Endothelial cell of umbilical vein (primary cell): ENCODE data around the gene ZNF184. TPM values are rescaled to one million over a fixed set of nuclear protein-coding genes. Genes with fewer than 3 reads are reported as not detected.

Source experiments
- BruUV-seq: library from RNA; stranded (reverse); fragments of 400-500 nt; replicated peaks from 2 replicates; lab custom pipeline; 2021; lab: Mats Ljungman, UMichigan
- CTCF ChIA-PET: fragments of 300-600, 350-600 bp; sonication (Branson Sonifier 250); formaldehyde crosslinking; loops from one replicate; lab custom pipeline; 2021; ENCODE audit warnings: antibody characterized with exemption, inconsistent platforms; lab: Charles Lee
- POLR2A ChIA-PET: fragments of 300-600, 350-600 bp; sonication (Branson Sonifier 250); formaldehyde crosslinking; loops from one replicate; lab custom pipeline; 2021; ENCODE audit warnings: antibody characterized with exemption, inconsistent platforms; lab: Charles Lee
- DNase-seq: peaks from one replicate; pipeline ENCODE4 v3.0.0-alpha.2; 2011; ENCODE audit warnings: low read depth, low spot score
- FAIRE-seq: peaks from 2 replicates; lab custom pipeline; 2011; peaks lifted over from hg19 to GRCh38; lab: Jason Lieb, UNC
- H2AFZ ChIP-seq: 2 replicates; pipeline ENCODE4 v1.6.0; 2012; ENCODE audit warnings: low read depth, low read length, control low read depth, inconsistent platforms
- H3K27ac ChIP-seq: 2 replicates; pipeline ENCODE4 v1.5.1; 2011; ENCODE audit warnings: low read depth, mild to moderate bottlenecking, control low read depth, low read length, moderate library complexity; ENCODE audit not compliant: insufficient read depth
- H3K27me3 ChIP-seq, 2 experiments: 2 replicates each; pipeline versions ENCODE4 v1.6.0 to v1.6.1; 2011; ENCODE audit warnings: low read length in 2 of 2, mixed read lengths in 1 of 2; ENCODE audit not compliant: control insufficient read depth in 2 of 2, insufficient read depth in 2 of 2
- H3K36me3 ChIP-seq, 2 experiments: 2 replicates in 1 of 2; 3 replicates in 1 of 2; pipeline ENCODE4 v1.5.1; 2011; ENCODE audit warnings: low read length in 2 of 2, mild to moderate bottlenecking in 1 of 2, moderate library complexity in 1 of 2; ENCODE audit not compliant: control insufficient read depth in 2 of 2, insufficient read depth in 2 of 2; ENCODE audit errors: extremely low read depth in 1 of 2
- H3K4me1 ChIP-seq: 3 replicates; pipeline ENCODE4 v1.5.1; 2011; ENCODE audit warnings: mild to moderate bottlenecking, low read length; ENCODE audit not compliant: control insufficient read depth, insufficient read depth; ENCODE audit errors: extremely low read depth
- H3K4me2 ChIP-seq: 2 replicates; pipeline ENCODE4 v1.6.1; 2011; ENCODE audit warnings: low read length, control low read depth, mixed read lengths; ENCODE audit not compliant: insufficient read depth
- H3K4me3 ChIP-seq, 3 experiments: fragments of 200-600 bp in 1 of 3; sonication (generic), shearing (Covaris generic) in 1 of 3; replicated peaks in 1 of 3; 2 replicates each; pipeline ENCODE4 v1.5.1; 2011 to 2016; ENCODE audit warnings: control low read depth in 3 of 3, low read length in 3 of 3, mild to moderate bottlenecking in 2 of 3, inconsistent platforms in 1 of 3, low read depth in 1 of 3, moderate library complexity in 1 of 3; ENCODE audit not compliant: insufficient read depth in 1 of 3
- H3K79me2 ChIP-seq: 2 replicates; pipeline ENCODE4 v1.6.0; 2012; ENCODE audit warnings: low read length, inconsistent platforms; ENCODE audit not compliant: control insufficient read depth, insufficient read depth
- H3K9ac ChIP-seq: replicated peaks from 2 replicates; pipeline ENCODE3; 2011; ENCODE audit warnings: low read length, control low read depth; ENCODE audit not compliant: insufficient read depth; ENCODE audit errors: extremely low read depth
- H3K9me1 ChIP-seq: replicated peaks from 3 replicates; pipeline ENCODE4 v1.6.0; 2011; ENCODE audit warnings: mild to moderate bottlenecking, low read length; ENCODE audit not compliant: control insufficient read depth, insufficient read depth; ENCODE audit errors: extremely low read depth
- H3K9me3 ChIP-seq: replicated peaks from 2 replicates; pipeline ENCODE4 v1.5.1; 2012; ENCODE audit warnings: low read length, inconsistent platforms; ENCODE audit not compliant: control insufficient read depth, insufficient read depth
- H4K20me1 ChIP-seq: replicated peaks from 2 replicates; pipeline ENCODE3; 2011; ENCODE audit warnings: mild to moderate bottlenecking, low read length; ENCODE audit not compliant: control insufficient read depth, insufficient read depth; ENCODE audit errors: extremely low read depth
- EZH2 ChIP-seq: IDR thresholded peaks from 2 replicates; pipeline ENCODE4 v1.6.1; 2012; ENCODE audit warnings: borderline replicate concordance, low read depth, mild to moderate bottlenecking, moderate library complexity, low read length, inconsistent platforms; ENCODE audit not compliant: severe bottlenecking
- FOS ChIP-seq: IDR thresholded peaks from 2 replicates; pipeline ENCODE4 v1.6.1; 2011; ENCODE audit warnings: mild to moderate bottlenecking, low read length, moderate library complexity, borderline replicate concordance; ENCODE audit not compliant: insufficient read depth
- GATA2 ChIP-seq: IDR thresholded peaks from 2 replicates; pipeline ENCODE4 v1.7.0; 2011; ENCODE audit warnings: low read depth, mild to moderate bottlenecking, moderate library complexity, mixed read lengths, low read length; ENCODE audit not compliant: insufficient read length, insufficient read depth
- JUN ChIP-seq: IDR thresholded peaks from 2 replicates; pipeline ENCODE4 v1.6.1; 2011; ENCODE audit warnings: borderline replicate concordance, low read depth; ENCODE audit not compliant: insufficient read length, insufficient read depth
- MYC ChIP-seq: IDR thresholded peaks from one replicate; pipeline ENCODE4 v1.6.1; 2011; ENCODE audit warnings: mild to moderate bottlenecking, low read depth, low read length
- POLR2A ChIP-seq: IDR thresholded peaks from 2 replicates; pipeline ENCODE4 v1.6.1; 2012; ENCODE audit warnings: low read depth, mild to moderate bottlenecking, control low read depth, low read length
- POLR2AphosphoS5 ChIP-seq: IDR thresholded peaks from 2 replicates; pipeline ENCODE4 v1.6.1; 2012; ENCODE audit warnings: low read depth, mild to moderate bottlenecking, control low read depth, low read length, moderate library complexity; ENCODE audit not compliant: insufficient read depth
- dilution Hi-C: fragments of 300-500 bp; cut with MboI; formaldehyde crosslinking; loops from one replicate; pipeline ENCODE4 v1.15.0; 2019; ENCODE audit warnings: low sequenced_read_pairs; ENCODE audit not compliant: extremely low pct_ligation_motif_present
- intact Hi-C: fragments of 100-400 bp; cut with micrococcal nuclease; formaldehyde crosslinking; loops from one replicate; pipeline ENCODE4 v1.10.0; 2022
- polyA plus RNA-seq, 4 experiments: library from polyadenylated mRNA; depleted of rRNA in 3 of 4; stranded (reverse) in 3 of 4; unstranded in 1 of 4; fragments of >200 nt; gene quantifications; 2 replicates each; pipeline versions ENCODE4 v1.2.1 to v1.2.3, GENCODE V29; 2011 to 2012; ENCODE audit warnings: missing spikeins in 1 of 4
- total RNA-seq: library from RNA; stranded (reverse); gene quantifications from 2 replicates; pipeline ENCODE4 v1.2.3, GENCODE V29; 2021
- TF ChIP-seq, protein P1 (sequence below), 2 donors: IDR thresholded peaks; 1 replicate in 1 of 2; 2 replicates in 1 of 2; pipeline ENCODE4 v1.5.1; 2011; ENCODE audit warnings: low read length in 2 of 2, mild to moderate bottlenecking in 2 of 2, moderate library complexity in 2 of 2, control low read depth in 1 of 2, inconsistent platforms in 1 of 2, low read depth in 1 of 2; ENCODE audit not compliant: insufficient read depth in 1 of 2; ENCODE audit errors: extremely low read depth in 1 of 2
- TF ChIP-seq, protein P2 (sequence below): IDR thresholded peaks from 2 replicates; pipeline ENCODE4 v1.6.1; 2011; ENCODE audit not compliant: insufficient read depth, insufficient read length

The ZNF184 gene
- total and polyA plus RNA-seq, 2 donors (not counting 3 experiments of a cell fraction or from before 2014, with no cell fraction given): 1.6 to 6.5 TPM

DNA sequence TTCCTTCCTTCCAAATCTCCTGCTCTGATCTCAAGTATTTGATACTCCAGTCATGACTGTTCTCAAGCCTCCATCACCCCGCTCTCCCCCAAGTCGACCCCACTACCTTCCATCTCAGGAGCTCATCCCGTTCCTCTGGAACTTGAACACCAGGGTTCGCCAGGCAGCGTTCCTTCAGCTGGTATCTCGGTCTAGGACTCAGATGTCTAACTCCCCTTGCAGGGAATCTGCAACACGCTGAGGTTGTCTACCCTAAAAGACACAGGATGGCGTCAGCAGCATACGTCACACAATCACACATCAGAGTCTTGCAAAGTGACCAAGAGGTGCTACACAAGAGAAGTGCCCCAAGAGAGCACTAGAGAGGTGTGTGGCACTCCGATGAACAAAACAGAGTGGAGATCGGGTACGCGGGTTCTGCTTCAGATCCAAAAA, 706 bp downstream of the ZNF184 start:
- no peaks in the 10 kb centered on the region for H3K9me3 ChIP-seq
- peak overlapping the region; percentile 70 for H2AFZ ChIP-seq
- H3K4me1 ChIP-seq: peaks cover 9% of the 10 kb centered on the region
- H3K4me2 ChIP-seq: peak overlapping the region; percentile 93
- peak; percentile 74 for DNase-seq
- peak overlapping the region; percentile 68 to 94 (median 82) for H3K4me3 ChIP-seq
- dilution Hi-C loops: no loop called here
- peaks cover 7% of the 10 kb centered on the region for H3K79me2 ChIP-seq
- H4K20me1 ChIP-seq: no peaks in the 10 kb centered on the region
- TF ChIP-seq GATA2: no peak
- TF ChIP-seq POLR2A: no peak
- TF ChIP-seq MYC: no peak
- no peak for TF ChIP-seq JUN
- TF ChIP-seq FOS: no peak
- TF ChIP-seq, protein P1, sequence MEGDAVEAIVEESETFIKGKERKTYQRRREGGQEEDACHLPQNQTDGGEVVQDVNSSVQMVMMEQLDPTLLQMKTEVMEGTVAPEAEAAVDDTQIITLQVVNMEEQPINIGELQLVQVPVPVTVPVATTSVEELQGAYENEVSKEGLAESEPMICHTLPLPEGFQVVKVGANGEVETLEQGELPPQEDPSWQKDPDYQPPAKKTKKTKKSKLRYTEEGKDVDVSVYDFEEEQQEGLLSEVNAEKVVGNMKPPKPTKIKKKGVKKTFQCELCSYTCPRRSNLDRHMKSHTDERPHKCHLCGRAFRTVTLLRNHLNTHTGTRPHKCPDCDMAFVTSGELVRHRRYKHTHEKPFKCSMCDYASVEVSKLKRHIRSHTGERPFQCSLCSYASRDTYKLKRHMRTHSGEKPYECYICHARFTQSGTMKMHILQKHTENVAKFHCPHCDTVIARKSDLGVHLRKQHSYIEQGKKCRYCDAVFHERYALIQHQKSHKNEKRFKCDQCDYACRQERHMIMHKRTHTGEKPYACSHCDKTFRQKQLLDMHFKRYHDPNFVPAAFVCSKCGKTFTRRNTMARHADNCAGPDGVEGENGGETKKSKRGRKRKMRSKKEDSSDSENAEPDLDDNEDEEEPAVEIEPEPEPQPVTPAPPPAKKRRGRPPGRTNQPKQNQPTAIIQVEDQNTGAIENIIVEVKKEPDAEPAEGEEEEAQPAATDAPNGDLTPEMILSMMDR (IDR thresholded peaks at IDR 0.05; ENCODE audit: extremely low read depth in 1 of 2, insufficient read depth in 1 of 2, low read depth in 1 of 2, low read length in 2 of 2): no peak
- TF ChIP-seq, protein P2, sequence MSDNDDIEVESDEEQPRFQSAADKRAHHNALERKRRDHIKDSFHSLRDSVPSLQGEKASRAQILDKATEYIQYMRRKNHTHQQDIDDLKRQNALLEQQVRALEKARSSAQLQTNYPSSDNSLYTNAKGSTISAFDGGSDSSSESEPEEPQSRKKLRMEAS: no peak
- no peak for TF ChIP-seq POLR2AphosphoS5
- no peak for TF ChIP-seq EZH2
- H3K27me3 ChIP-seq: peaks cover 9 to 10% of the 10 kb centered on the region in 2 experiments
- BruUV-seq: no TSS peak
- peak overlapping the region; percentile 74 for H3K27ac ChIP-seq
- ChIA-PET CTCF (interaction anchor here (0.7 to 3.4 kb wide), 5 partner anchors 9 to 295 kb away, joined by 3 to 13 read pairs (median 3); no protein-coding TSS in a partner anchor), POLR2A (no interaction called here)
- H3K9ac ChIP-seq: peak overlapping the region; percentile 86
- intact Hi-C loops: loop anchor here (1.0 to 10.0 kb wide), 7 partner anchors 47 to 1513 kb away; partner anchors contain the start of gene ZSCAN9
- H3K9me1 ChIP-seq: no peaks in the 10 kb centered on the region
- FAIRE-seq: peak; percentile 68
- peaks cover under 1 to 5% of the 10 kb centered on the region in 2 experiments for H3K36me3 ChIP-seq
